IPS DF 6.9 (cell line): ENCODE measurements around the gene MMP12.

Experiments
- DNase-seq: peaks from one replicate; pipeline ENCODE4 v3.0.0-alpha.2; 2013; ENCODE audit warnings: low read depth, low spot score
- H3K27ac ChIP-seq: one replicate; pipeline ENCODE4 v1.5.1; 2013; ENCODE audit warnings: low read length, control low read depth
- H3K27me3 ChIP-seq: 2 replicates; pipeline ENCODE4 v1.6.1; 2013; ENCODE audit warnings: mild to moderate bottlenecking, low read length; ENCODE audit not compliant: control insufficient read depth, insufficient read depth
- H3K36me3 ChIP-seq: 2 replicates; pipeline ENCODE4 v1.6.1; 2013; ENCODE audit warnings: low read length; ENCODE audit not compliant: control insufficient read depth, insufficient read depth
- H3K4me1 ChIP-seq: 2 replicates; pipeline ENCODE4 v1.6.1; 2013; ENCODE audit warnings: low read length; ENCODE audit not compliant: control insufficient read depth, insufficient read depth
- H3K4me3 ChIP-seq: 2 replicates; pipeline ENCODE4 v1.5.1; 2013; ENCODE audit warnings: mild to moderate bottlenecking, low read length
- H3K9me3 ChIP-seq: 2 replicates; pipeline ENCODE4 v1.6.1; 2013; ENCODE audit warnings: low read length, inconsistent platforms; ENCODE audit not compliant: control insufficient read depth, insufficient read depth
- WGBS: extraction: QIAGEN DNeasy Blood & Tissue Kit; methylation state at CpG from one replicate; pipeline ENCODE4 v1.1.7; 2013; ENCODE audit warnings: mixed read lengths, missing lambda C conversion rate; ENCODE audit not compliant: insufficient read length, insufficient coverage; 5-methylcytosine and 5-hydroxymethylcytosine counted together

The MMP12 gene

GRCh38 chr11:102832612-102833011 is 42.2 kb downstream of the MMP12 start:
- no peaks in the 10 kb centered on the region for H3K36me3 ChIP-seq
- no peaks in the 10 kb centered on the region for H3K9me3 ChIP-seq
- no CpG with 5 or more reads among the region's 7 CpGs for WGBS
- 0 out of 2 replicates have a peak, but pooled peaks cover 2% of the 10 kb centered on the region for H3K4me1 ChIP-seq
- no peak overlapping the region for H3K4me3 ChIP-seq
- H3K27me3 ChIP-seq, result no peaks in the 10 kb centered on the region
- no peak overlapping the region for H3K27ac ChIP-seq
- DNase-seq, result no peak

GRCh38 chr11:102831489-102832440 is 43.0 kb downstream of the MMP12 start:
- 0 out of 2 replicates have a peak, but pooled peaks cover 2% of the 10 kb centered on the region for H3K4me1 ChIP-seq
- H3K9me3 ChIP-seq, result no peaks in the 10 kb centered on the region
- H3K27ac ChIP-seq, result no peak overlapping the region
- no CpG with 5 or more reads among the region's 38 CpGs for WGBS
- DNase-seq, result no peak
- H3K4me3 ChIP-seq, result peak overlapping the region; percentile 12; the same call in 1 of the 2 replicates
- H3K36me3 ChIP-seq, result no peaks in the 10 kb centered on the region
- no peaks in the 10 kb centered on the region for H3K27me3 ChIP-seq

GRCh38 chr11:102831128-102831488 is 43.7 kb downstream of the MMP12 start:
- no peak overlapping the region for H3K27ac ChIP-seq
- H3K4me3 ChIP-seq, result no peak overlapping the region
- no peaks in the 10 kb centered on the region for H3K27me3 ChIP-seq
- 0 out of 2 replicates have a peak, but pooled peaks cover 2% of the 10 kb centered on the region for H3K4me1 ChIP-seq
- WGBS, result no CpG with 5 or more reads among the region's 2 CpGs
- H3K36me3 ChIP-seq, result no peaks in the 10 kb centered on the region
- no peaks in the 10 kb centered on the region for H3K9me3 ChIP-seq
- no peak for DNase-seq

- H3K4me3 ChIP-seq, result no peak overlapping the region
- no CpG with 5 or more reads among the region's 5 CpGs for WGBS
Observed at GRCh38 chr11:102830001-102830727, 44.6 kb downstream of the MMP12 start.

GRCh38 chr11:102829316-102830000 is 45.3 kb downstream of the MMP12 start:
- no peaks in the 10 kb centered on the region for H3K27me3 ChIP-seq
- no peaks in the 10 kb centered on the region for H3K36me3 ChIP-seq
- no peak for DNase-seq
- whole genome bisulfite sequencing, result no CpG with 5 or more reads among the region's 6 CpGs
- 0 out of 2 replicates have a peak, but pooled peaks cover 2% of the 10 kb centered on the region for H3K4me1 ChIP-seq
- H3K27ac ChIP-seq, result no peak overlapping the region
- no peaks in the 10 kb centered on the region for H3K9me3 ChIP-seq
- no peak overlapping the region for H3K4me3 ChIP-seq

More at GRCh38 chr11:102830001-102830727, 44.6 kb downstream of the MMP12 start:
- Histone ChIP-seq H3K36me3 (no peaks in the 10 kb centered on the region), H3K27me3 (no peaks in the 10 kb centered on the region), H3K9me3 (no peaks in the 10 kb centered on the region), H3K4me1 (0 out of 2 replicates have a peak, but pooled peaks cover 2% of the 10 kb centered on the region), H3K27ac (no peak overlapping the region)
- no peak for DNase-seq

GRCh38 chr11:102824556-102824955 is 50.2 kb downstream of the MMP12 start:
- H3K9me3 ChIP-seq, result no peaks in the 10 kb centered on the region
- no peaks in the 10 kb centered on the region for H3K4me1 ChIP-seq
- H3K27ac ChIP-seq, result no peak overlapping the region
- DNase-seq, result no peak
- no peaks in the 10 kb centered on the region for H3K27me3 ChIP-seq
- H3K36me3 ChIP-seq, result no peaks in the 10 kb centered on the region
- WGBS, result no CpG with 5 or more reads among the region's 1 CpG
- no peak overlapping the region for H3K4me3 ChIP-seq

GRCh38 chr11:102819491-102819890 is 55.3 kb downstream of the MMP12 start:
- no peaks in the 10 kb centered on the region for H3K27me3 ChIP-seq
- H3K9me3 ChIP-seq, result no peaks in the 10 kb centered on the region
- DNase-seq, result no peak
- WGBS, result no CpG with 5 or more reads among the region's 6 CpGs
- no peaks in the 10 kb centered on the region for H3K4me1 ChIP-seq
- no peaks in the 10 kb centered on the region for H3K36me3 ChIP-seq
- H3K27ac ChIP-seq, result no peak overlapping the region
- no peak overlapping the region for H3K4me3 ChIP-seq

GRCh38 chr11:102813484-102813883 is 61.3 kb downstream of the MMP12 start:
- DNase-seq, result no peak
- no peaks in the 10 kb centered on the region for H3K9me3 ChIP-seq
- H3K4me1 ChIP-seq, result no peaks in the 10 kb centered on the region
- no peak overlapping the region for H3K27ac ChIP-seq
- WGBS, result no CpG with 5 or more reads among the region's 1 CpG
- H3K36me3 ChIP-seq, result no peaks in the 10 kb centered on the region
- H3K27me3 ChIP-seq, result no peaks in the 10 kb centered on the region
- no peak overlapping the region for H3K4me3 ChIP-seq
